ENCODE measurements around the gene PLA2G10.

DNA sequence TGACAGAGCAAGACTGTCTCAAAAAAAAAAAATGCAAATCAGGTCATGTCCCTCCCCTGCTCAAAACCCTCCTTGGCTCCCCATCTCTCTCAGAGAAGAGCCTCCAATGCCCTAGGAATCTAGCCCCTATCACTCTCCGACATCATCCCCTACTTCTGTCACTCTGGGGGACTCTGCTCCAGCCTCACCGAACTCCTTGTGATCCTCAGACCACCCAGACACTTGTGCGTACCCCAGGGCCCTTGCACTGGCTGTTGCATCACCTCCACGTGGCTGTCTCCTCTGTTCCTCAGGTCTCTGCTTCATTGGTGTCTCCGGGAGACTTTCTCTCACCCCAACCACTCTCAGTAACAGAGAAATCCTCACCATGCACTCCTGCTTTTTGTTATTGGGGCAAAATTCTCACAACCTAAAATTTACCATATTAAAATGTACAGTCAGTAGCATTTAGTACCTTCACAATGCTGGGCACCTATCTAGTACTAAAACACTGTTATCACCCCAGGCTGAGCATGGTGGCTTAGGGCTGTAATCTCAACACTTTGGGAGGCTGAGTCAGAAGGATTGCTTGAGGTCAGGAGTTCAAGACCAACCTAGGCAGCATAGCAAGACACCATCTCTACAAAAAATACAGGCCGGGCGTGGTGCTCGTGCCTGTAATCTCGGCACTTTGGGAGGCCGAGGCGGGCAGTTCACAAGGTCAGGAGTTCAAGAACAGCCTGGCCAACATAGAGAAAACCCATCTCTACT is 15.2 kb downstream of the PLA2G10 start:
- no peak for TF ChIP-seq POLR2A (conservative IDR thresholded peaks at IDR 0.05)
- TF ChIP-seq, protein P1, sequence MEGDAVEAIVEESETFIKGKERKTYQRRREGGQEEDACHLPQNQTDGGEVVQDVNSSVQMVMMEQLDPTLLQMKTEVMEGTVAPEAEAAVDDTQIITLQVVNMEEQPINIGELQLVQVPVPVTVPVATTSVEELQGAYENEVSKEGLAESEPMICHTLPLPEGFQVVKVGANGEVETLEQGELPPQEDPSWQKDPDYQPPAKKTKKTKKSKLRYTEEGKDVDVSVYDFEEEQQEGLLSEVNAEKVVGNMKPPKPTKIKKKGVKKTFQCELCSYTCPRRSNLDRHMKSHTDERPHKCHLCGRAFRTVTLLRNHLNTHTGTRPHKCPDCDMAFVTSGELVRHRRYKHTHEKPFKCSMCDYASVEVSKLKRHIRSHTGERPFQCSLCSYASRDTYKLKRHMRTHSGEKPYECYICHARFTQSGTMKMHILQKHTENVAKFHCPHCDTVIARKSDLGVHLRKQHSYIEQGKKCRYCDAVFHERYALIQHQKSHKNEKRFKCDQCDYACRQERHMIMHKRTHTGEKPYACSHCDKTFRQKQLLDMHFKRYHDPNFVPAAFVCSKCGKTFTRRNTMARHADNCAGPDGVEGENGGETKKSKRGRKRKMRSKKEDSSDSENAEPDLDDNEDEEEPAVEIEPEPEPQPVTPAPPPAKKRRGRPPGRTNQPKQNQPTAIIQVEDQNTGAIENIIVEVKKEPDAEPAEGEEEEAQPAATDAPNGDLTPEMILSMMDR (IDR thresholded peaks at IDR 0.05 in 2 of 3, conservative IDR thresholded peaks at IDR 0.05 in 1 of 3; ENCODE audit: insufficient read depth in 2 of 3, low read depth in 1 of 3, low read length in 3 of 3) = no peak
- TF ChIP-seq ESRRA (IDR thresholded peaks at IDR 0.05; ENCODE audit: borderline replicate concordance, low read depth) = no peak
- no peak for TF ChIP-seq RNF2 (IDR thresholded peaks at IDR 0.05)
- no peak for TF ChIP-seq MEF2A (IDR thresholded peaks at IDR 0.05; ENCODE audit: control insufficient read depth, low read depth, low read length)
- TF ChIP-seq SMAD4 (CRISPR knock-in tag; conservative IDR thresholded peaks at IDR 0.05) = no peak
